ENCODE data around the gene FAM53A. TPM values are rescaled to one million over a fixed set of nuclear protein-coding genes. Genes with fewer than 3 reads are reported as not detected.
"Not testable (repeated sequence)": the region's sequence is repeated elsewhere in the genome, so short reads cannot be mapped to it uniquely, and the experiment has no call there.

FAM53A gene
- polyA plus RNA-seq, 1 donor: 1.4 TPM

DNA sequence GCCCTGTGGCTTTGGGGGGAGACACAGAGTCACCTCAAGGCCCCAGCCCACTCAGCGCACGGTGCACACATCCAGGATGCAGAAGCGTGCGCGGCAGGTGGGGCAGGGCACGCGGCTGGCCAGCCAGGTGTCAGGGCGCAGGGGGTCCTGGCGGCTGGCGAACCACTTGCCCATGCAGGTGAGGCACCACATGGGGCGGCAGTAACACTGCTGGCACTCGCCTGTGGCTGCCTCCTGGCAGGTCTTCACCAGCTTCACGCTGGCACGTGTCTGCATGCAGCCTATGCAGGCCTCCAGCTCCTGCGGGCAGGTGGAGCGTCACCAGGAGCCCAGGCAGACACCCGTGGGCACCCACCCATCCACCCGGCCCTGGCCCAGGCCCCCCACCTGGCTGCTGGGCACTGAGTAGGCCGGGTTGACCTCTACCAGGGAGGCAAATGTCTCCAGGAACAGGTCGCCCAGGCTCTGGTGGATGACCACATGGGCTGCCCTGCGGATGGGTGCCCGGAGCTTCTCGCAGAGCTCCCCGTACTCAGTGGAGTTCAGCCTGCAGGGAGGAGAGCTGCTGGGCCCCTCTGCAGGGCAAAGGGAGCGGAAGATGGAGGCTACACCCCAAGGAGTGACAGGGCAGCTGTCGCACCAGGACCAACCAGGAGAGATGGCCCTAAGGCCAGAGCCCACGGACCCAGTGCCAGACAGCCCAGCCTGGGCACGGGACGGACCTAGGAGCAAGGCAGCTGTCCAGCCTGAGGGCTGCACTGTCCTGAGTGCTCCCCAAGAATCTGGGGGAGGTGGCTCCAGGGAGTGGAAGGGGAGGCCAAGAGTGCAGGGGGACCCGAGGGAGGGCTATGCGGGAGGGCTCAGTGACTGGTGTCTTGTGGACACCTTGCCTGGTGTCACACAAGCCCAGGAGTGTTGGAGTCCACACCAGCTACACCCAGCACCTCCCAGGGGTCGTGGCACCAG lies 33.3 kb upstream of the FAM53A start:
- DNase-seq: no peak

DNA sequence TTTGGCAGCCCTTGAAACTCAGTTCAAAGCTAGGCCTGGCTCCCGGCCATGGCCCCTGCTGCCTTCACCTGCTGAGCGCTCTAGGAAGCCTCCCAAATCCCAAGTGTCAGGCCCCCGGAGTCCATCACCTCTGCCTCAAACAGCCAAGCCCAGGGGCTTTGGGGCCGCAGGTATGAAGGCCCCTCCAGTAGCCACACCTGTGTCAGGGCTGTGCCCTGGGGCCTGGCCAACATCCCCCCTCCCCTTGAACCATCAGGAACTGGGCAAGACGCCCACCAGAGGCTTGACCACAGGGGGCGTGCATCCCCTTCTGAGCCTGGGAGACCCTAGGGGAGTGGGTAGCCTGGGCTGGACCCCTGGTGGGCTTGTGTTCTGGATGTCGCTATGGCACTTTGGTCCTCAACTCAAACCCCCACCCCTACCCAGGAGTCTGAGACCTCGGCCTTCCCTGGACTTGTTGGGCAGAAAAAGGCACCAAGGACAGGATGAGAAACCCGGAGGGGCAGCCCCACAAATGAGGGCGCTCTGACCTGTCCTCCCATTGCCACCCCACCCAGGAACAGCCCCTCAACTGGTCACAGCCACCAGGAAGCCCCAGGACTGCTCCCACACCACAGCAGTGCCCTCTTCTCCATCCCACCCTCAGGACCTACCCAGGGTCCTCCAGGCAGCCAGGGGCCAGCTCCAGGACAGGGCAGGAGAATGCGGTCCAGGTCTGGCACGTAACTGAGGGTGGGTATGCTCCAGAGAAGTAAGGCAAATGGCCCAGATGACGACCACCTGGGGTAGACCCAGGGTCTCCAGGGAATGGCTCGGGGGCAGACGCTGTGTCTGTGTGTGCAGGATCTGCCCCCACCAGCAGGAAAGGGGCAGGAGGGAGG lies 32.2 kb upstream of the FAM53A start:
- no peak for DNase-seq

DNA sequence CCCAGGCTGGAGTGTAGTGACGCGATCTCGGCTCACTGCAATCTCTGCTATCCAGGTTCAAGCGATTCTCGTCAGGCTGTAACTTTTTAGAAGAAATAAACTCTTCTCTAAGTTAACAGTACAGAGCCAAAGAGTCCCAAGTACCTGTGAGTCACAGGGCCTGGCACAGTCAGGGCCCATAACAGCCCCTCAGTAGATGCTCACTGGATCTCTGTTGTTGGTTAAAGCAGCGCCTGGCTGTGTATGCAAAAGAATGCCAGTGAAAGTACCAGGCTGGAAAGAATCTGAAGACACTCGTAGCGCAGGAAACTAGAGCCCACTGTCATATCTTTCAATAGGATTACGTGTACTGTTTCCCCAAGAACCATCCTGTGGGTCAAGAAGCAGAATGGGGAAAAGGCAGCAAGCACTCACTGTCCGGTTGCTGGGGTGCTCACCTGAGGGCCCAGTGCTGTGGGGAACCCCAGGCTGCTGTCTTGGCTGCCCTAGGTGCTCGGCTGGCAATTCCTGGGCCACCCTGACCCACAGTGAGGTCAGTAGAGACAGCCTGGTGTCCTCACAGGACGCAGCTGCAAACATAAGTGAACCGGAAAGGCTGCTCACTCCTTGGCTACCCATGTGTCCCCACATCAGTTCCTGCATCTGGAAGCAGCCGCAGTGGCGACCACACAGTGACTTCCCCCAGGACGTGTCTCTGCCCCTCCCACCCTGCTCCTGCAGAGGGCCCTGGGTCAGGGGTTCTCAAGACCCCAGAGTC lies 31.1 kb upstream of the FAM53A start:
- no peak for DNase-seq

DNA sequence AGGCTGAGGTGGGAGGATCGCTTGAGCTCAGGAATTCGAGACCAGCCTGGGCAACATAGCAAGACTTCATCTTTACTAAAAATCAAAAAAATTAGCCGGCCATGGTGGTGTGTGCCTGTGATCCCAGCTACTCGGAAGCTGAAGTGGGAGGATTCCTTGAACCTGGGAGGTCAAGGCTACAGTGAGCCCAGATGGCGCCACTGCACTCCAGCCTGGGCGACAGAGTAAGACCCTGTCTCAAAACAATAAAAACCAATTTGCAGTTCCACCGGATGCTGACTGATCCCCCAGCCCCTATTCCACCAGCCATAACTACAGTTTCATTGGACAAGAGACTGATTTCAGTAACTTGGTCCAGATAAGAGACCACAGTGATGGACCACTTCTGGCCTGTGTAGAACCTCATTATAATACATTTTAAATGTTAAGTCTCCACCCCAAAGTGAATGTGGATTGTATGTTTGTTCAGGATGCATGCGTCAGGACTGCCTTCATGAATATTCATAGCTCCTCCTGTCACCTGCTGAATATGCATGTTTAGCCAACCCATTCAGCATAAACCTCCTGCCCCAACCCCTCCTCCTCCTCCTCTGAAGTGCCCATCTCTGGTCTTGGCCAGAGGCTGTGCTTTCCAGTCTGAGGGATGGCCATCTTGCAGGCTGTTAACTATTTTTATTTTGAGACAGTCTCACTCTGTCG lies 30.3 kb upstream of the FAM53A start:
- no peak for DNase-seq

DNA sequence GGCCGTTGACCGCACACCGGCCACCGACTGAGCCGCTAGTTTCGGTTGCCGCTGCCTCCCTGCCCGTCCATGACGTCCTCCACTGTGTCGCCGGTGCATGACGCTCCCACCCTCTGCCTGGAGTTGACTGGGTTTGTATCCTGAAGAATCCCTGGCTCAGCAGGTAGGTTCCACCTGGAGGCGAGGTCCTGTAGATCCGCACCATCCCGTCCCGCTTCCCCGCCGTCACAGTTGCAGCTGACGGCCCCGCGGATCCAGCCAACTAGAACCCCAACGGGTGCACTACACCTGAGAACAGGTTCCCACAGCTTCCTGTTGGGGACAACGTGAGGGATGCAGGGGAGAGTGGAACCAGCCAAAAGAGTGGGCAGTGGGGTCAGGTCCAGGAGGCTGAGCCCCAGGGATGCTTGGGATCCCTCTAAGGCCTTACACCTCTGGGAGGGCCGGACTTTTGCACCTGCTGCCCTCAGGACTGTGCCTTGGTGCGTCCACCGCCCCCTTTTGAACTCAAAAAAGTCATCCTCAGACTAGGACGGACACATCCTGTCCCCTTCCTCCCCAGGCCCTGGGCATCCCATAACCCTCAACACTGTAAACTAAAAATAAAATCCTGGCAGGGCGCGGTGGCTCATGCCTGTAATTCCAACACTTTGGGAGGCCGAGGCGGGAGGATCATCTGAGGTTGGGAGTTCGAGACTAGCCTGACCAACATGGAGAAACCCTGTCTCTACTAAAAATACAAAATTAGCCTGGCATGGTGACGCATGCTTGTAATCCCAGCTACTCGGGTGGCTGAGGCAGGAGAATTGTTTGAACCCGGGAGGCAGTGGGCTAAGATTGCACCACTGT lies 29.1 kb upstream of the FAM53A start:
- no peak for DNase-seq

DNA sequence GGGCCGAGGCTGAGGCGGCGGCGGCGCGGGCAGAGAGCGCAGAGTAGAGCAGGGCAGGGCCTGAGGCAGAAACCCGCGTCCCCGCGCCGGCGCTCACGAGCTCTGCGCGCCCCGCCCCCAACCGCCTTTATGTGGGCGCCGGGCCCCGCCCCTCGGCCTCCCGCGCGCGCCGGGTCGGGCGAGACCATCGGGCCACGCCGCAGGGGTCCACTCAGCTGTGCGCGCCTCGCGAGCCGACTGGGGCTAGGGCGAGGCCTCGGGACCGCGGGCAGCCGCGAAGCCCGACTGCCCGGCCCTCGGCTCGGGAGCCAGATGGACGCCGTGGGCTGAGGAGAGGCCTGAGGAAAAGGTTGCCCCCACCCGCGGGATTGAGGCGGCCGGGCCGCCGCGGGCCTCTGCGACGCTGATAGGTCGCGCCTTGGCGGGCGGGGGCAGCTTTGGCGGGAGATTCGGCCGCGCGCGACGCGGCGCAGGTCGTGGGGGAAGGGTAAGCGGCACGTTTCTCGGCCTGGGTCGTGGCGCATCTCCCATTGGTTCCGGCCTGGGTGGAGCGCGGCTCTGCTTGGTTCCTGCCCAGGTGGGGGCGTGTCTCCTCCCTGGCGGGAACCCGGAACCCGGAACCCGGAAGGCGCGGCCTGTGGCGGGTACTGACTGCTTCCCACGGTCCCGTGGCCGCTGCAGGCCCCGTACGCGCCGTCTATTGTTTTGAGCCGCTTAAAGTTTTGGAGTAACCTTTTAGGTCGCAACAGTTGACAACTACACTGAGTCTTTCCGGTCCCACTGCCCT lies 28.3 kb upstream of the FAM53A start, which contains the start of gene SLBP:
Gene SLBP, minus strand, starts transcription at position 104 of the 787 bp plus-strand sequence. CDS start 131 bp downstream, outside the sequence.
- DNase-seq: peak; percentile 87

DNA sequence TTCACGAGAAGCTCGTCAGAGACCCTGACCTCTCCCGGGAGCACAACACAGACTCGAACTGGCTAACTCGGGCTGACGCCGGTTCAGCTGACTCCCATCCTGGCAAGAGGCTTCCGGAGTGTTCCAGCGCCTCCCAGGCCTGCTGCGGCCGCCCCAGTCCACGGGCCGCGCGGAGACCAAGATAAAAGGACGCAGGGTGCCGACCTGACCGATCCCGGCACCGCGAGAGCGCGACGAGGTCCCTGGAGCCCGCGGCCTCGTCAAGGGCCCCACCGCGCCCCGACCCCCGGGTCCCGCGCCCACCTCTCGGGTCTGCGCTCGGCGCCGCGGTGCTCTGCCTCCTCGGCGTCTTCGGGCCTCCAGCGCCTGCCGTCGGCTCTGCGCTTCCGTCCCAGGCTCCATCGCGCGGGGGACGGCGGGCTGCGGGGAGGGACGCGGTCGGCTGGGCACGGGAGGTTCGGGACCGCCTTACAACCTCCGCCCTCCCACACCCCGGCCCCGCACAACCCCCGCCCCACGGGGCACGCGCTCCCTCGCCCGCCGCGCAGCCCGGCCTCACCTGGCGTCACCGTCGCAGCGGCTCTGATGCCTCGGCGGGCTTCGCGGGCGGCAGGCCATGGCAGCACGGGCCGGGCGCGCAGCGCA lies 27.6 kb upstream of the FAM53A start:
- peak; percentile 25 for DNase-seq

DNA sequence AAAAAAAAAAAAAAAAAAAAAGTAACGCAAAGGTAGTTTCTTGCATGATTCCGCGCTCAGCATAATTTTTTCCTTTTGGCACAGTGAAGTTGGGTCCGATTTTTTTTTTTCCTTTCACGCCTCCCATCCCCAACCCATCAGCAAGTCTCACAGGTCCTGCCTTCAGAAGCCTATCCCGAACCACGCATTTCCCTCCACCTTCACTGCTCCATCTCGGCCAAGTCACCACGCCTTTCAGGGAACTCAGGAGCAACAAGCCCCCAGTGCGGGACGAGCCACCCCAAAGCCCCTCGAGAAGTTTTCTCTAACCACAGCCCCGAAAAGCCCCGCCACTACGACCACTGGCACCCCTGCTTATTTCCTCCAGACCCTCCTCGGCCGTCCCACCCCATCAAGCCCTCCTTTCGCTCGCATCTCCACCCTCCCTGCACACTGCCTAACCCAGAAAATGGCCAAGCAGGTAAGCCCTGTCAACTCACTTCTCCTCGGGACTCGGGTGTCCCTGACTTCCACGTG lies 27.0 kb upstream of the FAM53A start:
- DNase-seq: no peak

DNA sequence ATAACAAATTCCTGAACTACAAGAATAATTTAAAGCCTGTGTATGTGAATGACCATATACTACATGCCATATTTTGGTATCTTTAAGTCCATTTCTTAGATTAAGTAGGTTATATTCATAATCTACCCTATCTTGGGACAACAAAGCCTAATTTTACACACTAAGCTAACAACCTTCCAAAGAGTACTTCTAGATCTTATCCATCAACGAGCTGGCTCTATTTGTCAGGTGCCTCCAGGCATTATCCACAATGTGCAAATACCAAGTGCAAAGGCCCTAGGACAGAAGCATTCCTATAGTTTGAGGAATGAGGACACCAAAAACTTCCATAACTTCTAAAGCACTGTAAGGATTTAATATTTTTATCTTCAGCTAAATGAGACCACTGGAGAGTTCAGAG lies 24.5 kb upstream of the FAM53A start:
- DNase-seq: no peak

DNA sequence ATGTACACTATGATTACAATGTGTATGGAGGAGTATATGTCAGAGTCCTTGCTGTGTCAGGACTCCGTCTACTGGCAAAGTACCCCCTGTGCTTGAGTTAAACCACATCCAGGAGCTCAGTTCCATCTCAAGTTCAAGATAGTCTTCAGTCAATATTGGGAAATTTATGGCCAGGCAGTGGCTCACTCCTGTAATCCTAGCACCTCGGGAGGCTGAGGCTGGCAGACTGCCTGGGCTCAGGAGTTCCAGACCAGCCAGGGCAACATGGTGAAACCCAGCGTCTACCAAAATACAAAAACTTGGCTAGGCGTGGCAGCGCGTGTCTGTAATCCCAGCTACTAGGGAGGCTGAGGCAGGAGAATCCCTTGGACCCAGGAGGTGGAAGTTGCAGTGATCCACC lies 22.2 kb upstream of the FAM53A start:
- no peak for DNase-seq

DNA sequence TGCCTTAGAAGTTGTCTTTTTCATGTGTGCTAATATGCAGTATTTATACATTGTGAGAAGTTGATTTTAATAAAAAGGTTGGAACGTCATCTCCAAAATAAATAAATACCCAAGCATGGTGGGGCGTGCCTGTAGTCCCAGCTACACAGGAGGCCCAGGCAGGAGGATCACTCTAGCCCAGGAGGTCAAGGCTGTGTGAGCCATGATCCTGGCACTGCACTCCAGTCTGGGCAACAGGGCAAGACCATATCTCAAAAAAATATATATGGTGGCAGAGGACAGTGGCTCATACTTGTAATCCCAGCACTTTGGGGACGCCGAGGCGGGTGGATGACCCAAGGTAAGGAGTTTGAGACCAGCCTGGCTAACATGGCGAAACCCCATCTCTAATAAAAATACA lies 21.6 kb upstream of the FAM53A start:
- no peak for DNase-seq

DNA sequence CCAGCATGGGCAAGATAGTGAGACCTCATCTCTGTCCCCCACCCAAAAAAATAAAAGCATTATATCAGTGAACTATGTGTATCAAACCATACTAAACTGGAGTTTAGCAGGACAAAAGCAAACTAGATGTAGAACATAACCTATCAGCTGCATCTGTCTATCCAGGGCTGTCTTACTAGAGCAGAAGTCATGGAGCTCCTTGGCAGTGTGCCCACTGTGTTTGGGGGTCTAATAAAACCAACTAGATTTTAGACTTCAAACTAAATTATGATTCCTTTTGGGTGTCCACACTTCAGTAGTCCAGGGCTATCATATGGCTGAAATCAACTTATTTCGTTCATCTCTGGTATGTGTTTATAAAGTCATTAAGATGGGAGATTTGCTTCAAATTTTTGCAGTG lies 19.8 kb upstream of the FAM53A start:
- DNase-seq: no peak

DNA sequence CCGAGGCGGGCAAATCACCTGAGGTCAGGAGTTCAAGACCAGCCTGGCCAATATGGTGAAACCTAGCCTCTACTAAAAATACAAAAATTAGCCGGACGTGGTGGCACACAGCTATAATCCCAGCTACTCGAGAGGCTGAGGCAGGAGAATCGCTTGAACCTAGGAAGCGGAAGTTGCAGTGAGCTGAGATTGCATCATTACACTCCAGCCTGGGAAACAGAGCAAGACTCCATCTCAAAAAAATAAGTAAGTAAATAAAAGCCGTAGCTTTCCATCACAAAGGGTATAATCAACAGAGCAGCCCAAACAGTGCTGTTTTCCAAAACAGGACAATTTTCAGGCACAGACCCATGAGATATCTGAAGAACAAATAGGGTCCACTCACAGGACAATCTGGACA lies 17.6 kb upstream of the FAM53A start:
- DNase-seq: not testable (repeated sequence)

DNA sequence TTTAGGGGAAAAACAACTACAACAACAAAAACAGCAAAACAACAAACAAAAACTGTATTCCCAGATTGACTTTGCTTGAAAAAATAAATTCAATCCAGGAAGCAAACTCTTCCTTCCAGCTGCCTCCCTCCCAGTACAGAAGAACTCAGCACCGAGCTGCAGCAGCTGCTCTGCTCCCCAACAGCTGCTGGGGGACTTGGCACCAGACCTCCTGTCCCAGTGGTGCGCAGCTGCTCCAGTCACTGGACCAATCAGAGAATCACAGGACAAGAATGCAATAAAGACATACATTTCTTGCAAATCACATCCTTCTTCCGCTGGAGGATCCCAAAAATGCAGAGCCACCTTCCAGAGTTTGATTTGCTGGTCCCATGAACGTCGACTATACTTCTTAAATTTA lies 11.8 kb upstream of the FAM53A start:
- DNase-seq: no peak

DNA sequence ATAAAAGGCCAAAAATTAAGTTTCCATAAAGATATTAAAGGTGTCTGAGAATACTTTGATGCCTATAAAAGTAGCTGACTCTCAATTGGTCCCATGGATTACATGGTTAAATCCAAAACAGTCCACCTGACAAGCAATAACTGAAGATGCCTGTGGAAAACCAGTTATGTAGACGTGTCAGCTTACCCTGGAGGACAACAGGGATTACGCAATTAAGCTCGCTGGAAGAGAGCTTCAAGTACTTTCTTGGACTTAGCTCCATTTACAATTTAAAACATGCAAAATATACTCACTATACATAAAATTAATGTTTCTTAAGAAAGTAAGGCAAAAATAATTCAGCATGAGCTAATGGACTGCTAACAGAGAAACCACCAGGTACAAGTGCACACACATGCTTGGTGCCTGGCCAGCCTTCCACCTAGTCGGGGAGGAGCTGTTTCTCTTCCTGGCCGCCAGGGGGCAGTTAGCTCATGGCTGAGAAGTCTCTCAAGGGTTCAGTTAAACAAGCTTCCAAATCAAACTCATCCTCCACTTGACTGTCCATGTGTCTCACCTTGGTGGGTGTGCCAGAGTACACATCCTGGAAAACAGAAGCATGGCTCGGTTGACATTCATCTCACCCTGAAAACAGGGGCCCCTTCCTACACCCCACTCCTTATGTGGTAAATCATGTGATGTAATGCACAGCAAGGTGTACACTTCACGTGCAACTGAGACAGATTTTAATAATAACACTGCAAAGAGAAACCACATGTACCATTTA lies 9.2 kb upstream of the FAM53A start:
- DNase-seq: peak; percentile 72

DNA sequence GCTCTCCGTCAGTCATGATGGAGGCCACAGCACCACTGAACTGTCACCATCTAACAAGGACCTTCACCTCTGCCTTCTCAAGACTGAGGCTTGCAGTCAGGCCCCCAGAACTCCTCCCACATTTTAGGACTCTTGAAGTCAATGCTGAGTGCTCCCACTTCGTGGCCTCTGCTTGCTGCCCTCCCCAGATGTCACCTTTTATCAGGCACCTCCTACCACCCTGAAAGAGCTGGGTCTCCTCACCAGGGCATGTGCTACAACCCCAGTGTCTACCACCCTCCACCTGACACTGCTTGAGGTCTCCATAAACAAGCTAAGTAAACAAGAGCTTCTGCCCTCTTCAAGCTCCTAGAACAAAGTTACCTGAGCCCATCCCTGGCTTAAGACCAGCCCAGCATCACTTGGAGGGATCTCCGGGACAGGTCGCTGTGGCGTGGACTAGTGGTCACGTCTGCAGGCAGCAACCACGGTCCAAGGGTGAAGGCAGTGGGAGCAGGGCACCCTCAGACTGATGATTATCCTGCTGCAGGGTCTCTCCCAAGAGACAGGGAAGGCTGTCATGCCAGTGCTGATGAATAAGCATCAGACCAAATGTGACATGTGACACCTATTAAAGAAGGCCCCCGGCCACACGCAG lies 7.7 kb upstream of the FAM53A start:
- DNase-seq: no peak

DNA sequence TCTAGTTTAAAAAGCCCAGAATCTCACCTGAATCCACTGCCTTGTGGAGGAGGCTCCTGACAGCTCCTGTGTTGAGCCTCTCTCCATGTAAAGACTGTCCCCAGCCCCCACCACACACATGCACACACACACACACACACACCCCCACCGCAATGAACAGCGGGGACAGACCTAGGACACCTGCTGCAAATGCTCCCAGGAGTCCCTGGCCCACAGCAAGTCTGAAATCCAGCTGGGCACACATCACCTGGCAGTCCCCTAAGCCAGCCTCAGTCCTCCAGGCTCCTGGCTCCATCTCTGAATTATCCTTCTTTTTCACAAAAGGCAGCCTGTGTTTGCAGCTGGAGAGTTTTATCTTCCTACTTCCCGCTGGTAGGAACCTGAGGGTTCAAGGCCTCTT lies 6.6 kb upstream of the FAM53A start:
- DNase-seq: no peak
